PFSK-1 (cell line): ENCODE data around the gene ARHGAP25.

ENCODE experiments used
- POLR2AphosphoS5 ChIP-seq: IDR thresholded peaks from 2 replicates; pipeline ENCODE4 v1.6.1; 2012; ENCODE audit warnings: low read depth, mild to moderate bottlenecking, control low read depth, low read length, moderate library complexity
- SIN3A ChIP-seq: IDR thresholded peaks from 2 replicates; pipeline ENCODE4 v1.6.1; 2012; ENCODE audit warnings: mild to moderate bottlenecking, low read length, moderate library complexity, borderline replicate concordance; ENCODE audit not compliant: insufficient read depth
- TAF1 ChIP-seq: IDR thresholded peaks from 2 replicates; pipeline ENCODE4 v1.6.1; 2012; ENCODE audit warnings: low read length, control low read depth, borderline replicate concordance; ENCODE audit not compliant: insufficient read depth
- TF ChIP-seq, protein P1 (sequence below), 2 experiments: IDR thresholded peaks; 2 replicates each; pipeline versions ENCODE4 v1.6.1 to v1.8.0; 2011 to 2012; ENCODE audit warnings: low read depth in 2 of 2, low read length in 2 of 2, control low read depth in 1 of 2, inconsistent platforms in 1 of 2, mild to moderate bottlenecking in 1 of 2, moderate library complexity in 1 of 2; ENCODE audit not compliant: insufficient read depth in 1 of 2

DNA sequence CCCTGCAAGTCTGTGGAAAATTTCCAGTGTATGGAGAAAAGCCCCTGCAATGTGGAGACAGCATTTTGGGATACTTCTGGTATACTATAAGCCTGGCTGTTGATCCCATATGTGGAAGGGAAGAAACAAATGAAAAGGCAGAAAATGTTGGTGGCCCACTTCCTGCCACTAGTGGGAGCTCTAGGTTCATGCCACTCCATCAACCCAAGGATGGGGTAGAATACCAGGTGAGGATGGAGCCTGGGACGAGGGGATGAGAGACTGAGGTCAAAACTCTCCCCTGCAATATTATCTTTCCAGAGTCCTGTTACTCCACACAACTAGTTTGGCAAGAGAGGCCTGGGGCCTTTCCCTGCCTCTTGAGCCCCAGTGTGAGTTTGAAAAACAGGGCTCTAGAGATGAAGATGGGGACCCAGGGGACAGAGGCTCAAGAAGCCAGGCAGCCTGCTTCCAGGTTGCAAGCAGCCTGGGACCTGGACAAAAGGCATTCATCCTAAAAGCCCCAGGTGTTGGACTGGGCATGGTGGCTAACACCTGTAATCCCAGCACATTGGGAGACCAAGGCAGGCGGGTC, 104.7 kb downstream of the ARHGAP25 start:
- TF ChIP-seq, protein P1, sequence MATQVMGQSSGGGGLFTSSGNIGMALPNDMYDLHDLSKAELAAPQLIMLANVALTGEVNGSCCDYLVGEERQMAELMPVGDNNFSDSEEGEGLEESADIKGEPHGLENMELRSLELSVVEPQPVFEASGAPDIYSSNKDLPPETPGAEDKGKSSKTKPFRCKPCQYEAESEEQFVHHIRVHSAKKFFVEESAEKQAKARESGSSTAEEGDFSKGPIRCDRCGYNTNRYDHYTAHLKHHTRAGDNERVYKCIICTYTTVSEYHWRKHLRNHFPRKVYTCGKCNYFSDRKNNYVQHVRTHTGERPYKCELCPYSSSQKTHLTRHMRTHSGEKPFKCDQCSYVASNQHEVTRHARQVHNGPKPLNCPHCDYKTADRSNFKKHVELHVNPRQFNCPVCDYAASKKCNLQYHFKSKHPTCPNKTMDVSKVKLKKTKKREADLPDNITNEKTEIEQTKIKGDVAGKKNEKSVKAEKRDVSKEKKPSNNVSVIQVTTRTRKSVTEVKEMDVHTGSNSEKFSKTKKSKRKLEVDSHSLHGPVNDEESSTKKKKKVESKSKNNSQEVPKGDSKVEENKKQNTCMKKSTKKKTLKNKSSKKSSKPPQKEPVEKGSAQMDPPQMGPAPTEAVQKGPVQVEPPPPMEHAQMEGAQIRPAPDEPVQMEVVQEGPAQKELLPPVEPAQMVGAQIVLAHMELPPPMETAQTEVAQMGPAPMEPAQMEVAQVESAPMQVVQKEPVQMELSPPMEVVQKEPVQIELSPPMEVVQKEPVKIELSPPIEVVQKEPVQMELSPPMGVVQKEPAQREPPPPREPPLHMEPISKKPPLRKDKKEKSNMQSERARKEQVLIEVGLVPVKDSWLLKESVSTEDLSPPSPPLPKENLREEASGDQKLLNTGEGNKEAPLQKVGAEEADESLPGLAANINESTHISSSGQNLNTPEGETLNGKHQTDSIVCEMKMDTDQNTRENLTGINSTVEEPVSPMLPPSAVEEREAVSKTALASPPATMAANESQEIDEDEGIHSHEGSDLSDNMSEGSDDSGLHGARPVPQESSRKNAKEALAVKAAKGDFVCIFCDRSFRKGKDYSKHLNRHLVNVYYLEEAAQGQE (IDR thresholded peaks at IDR 0.05; ENCODE audit: insufficient read depth in 1 of 2, low read depth in 2 of 2, low read length in 2 of 2), result no peak
- TF ChIP-seq POLR2AphosphoS5 (no peak), TAF1 (no peak), SIN3A (no peak)
